HG03108 (cell line): Measurements from ENCODE around the gene GRN.
"Not testable (repeated sequence)": the region's sequence is repeated elsewhere in the genome, so short reads cannot be mapped to it uniquely, and the experiment has no call there.

Source experiments
- ATAC-seq: cut with Tn5 transposase; IDR thresholded peaks from one replicate; pipeline ENCODE4 v1.9.1; 2021; ENCODE audit warnings: moderate library complexity; ENCODE audit not compliant: unreplicated experiment

GRN gene

GRCh38 chr17:44345454-44346026 is 438 bp downstream of the GRN start:
- ATAC-seq = no peak

GRCh38 chr17:44346064-44346844 is 1.2 kb downstream of the GRN start:
- ATAC-seq = no peak

DNA sequence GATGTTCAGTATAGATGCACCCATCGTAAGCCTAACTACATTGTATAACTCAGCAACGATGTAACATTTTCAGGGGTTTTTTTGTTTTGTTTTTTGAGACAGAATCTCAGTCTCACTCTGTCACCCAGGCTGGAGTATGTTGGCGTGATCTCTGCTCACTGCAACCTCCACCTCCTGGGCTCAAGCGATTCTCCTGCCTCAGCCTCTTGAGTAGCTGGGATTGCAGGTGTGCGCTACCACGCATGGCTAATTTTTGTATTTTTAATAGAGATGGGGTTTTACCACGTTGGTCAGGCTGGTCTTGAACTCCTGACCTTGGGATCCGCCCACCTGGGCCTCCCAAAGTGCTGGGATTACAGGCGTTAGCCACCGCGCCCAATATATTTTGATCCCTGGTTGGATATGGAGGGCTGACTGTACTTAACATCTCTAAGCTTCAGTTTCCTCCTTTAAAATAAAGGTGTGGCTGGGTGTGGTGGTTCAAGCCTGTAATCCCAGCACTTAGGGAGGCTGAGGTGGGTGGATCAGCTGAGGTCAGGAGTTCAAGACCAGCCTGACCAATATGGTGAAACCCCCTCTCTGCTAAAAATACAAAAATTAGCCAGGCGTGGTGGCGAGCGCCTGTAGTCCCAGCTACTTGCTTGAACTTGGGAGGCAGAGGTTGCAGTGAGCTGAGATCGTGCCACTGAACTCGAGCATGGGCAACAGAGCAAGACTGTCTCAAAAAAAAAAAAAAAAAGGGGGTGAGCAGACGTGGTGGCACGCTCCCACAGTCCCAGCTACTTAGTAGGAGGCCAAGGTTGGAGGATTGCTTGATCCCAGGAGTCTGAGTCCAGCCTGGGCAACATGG is 2.3 kb downstream of the GRN start:
- not testable (repeated sequence) for ATAC-seq

GRCh38 chr17:44348234-44348987 is 3.3 kb downstream of the GRN start:
- peak; percentile 44 for ATAC-seq

DNA sequence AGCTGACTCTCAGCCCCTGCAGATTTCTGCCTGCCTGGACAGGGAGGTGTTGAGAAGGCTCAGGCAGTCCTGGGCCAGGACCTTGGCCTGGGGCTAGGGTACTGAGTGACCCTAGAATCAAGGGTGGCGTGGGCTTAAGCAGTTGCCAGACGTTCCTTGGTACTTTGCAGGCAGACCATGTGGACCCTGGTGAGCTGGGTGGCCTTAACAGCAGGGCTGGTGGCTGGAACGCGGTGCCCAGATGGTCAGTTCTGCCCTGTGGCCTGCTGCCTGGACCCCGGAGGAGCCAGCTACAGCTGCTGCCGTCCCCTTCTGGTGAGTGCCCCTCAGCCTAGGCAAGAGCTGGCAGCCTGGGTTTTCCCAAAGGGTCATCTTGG is 3.9 kb downstream of the GRN start:
- no peak for ATAC-seq

- ATAC-seq = no peak
These were observed 4.5 kb downstream of the GRN start for GRCh38 chr17:44349553-44350070.

- no peak for ATAC-seq
These were observed 5.7 kb downstream of the GRN start for GRCh38 chr17:44350733-44351226.

- ATAC-seq = no peak
These were observed 6.4 kb downstream of the GRN start for GRCh38 chr17:44351464-44351863.

DNA sequence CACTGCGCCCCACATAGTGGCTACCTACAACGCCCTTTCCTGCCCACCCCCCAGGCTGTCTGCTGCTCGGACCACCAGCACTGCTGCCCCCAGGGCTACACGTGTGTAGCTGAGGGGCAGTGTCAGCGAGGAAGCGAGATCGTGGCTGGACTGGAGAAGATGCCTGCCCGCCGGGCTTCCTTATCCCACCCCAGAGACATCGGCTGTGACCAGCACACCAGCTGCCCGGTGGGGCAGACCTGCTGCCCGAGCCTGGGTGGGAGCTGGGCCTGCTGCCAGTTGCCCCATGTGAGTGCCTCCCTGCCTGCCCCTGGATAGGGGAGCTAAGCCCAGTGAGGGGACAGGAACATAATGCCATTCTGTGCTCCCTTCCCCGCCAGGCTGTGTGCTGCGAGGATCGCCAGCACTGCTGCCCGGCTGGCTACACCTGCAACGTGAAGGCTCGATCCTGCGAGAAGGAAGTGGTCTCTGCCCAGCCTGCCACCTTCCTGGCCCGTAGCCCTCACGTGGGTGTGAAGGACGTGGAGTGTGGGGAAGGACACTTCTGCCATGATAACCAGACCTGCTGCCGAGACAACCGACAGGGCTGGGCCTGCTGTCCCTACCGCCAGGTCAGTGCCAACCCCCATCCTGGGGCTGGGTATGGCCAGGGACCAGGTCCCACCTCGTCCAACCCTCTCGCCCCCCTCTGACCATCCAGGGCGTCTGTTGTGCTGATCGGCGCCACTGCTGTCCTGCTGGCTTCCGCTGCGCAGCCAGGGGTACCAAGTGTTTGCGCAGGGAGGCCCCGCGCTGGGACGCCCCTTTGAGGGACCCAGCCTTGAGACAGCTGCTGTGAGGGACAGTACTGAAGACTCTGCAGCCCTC is 7.1 kb downstream of the GRN start:
- no peak for ATAC-seq

DNA sequence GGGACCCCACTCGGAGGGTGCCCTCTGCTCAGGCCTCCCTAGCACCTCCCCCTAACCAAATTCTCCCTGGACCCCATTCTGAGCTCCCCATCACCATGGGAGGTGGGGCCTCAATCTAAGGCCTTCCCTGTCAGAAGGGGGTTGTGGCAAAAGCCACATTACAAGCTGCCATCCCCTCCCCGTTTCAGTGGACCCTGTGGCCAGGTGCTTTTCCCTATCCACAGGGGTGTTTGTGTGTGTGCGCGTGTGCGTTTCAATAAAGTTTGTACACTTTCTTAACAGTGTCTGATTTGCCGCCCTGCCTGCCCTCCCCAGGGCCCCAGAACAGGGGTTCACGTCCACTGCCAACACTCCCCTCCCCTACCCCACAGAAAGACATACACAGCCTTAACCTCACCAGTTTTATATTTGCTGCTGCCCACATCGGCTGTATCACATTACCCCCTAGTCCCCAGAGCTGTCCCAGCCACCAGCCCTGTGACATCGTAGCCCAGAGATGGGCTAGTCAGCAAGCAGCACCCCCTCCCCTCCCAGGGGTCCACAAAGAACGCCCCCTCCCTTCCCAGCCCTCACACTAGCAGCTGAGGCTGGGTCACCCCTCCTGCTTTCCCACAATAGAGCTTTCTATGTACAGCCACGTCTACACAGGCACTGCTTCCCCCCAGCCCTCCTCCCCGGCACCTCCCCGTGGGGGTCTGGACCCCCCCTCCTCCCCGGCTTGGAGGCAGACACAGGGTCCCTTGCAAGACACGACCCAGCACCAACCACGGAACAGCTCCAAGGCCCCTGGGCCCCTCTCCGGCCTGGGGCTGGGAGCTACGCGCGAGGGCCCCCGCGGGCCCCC is 7.9 kb downstream of the GRN start:
- no peak for ATAC-seq

DNA sequence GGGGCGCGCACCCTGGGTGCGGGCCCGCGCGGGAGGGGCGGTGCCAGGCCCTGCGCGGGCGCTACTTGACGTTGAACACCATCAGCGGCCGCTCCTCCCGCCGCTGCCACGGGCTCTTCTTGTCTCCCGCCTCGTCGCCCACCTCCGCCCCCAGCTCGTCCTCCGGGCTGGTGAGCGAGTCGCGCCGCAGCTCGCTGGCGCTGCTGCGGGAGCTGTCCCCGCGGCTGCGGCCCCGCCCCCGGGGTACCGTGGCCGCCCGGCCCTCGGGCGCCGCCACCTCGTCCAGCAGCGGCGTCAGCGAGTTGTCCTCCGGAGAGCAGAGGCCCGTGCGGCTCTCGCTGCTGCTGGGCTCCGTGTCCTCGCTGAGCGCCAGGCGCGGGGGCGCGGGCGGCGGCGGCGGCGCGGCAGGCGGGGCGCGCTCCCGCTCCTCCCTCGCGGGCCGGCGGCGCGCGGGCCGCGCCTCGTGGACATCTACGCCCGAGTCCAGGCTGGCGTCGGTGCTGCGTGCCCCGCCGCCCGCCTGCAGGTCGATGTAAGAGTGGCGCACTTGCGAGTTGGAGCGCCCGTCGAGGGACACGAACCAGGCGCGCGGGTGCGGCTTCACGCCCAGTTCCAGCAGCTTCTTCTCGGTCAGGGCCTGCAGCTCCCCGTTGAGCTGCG is 8.7 kb downstream of the GRN start:
- no peak for ATAC-seq

- ATAC-seq = no peak
These were observed 9.8 kb downstream of the GRN start for GRCh38 chr17:44354582-44355561.

DNA sequence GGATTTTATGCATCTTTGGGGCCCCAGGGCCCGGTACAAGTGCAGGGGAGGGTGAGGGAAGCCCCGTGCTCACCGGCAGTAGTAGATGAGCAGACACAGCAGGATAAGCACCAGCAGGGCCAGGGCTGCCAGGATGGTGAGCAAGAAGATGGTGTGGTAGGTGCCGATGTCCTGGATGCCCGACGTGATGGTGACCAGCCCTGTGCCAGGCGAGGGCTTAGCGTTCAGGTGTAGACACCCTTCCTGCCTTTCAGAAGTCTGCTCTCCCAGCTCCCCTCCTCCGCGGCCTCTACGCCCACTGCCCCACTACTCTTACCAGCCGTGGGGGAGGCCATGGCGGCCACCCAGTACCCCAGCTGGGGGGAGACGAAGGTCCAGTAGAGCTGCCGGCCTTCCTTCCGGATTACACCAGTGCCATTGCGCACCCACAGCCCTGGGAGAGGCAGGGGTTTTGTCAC is 10.6 kb downstream of the GRN start:
- no peak for ATAC-seq

DNA sequence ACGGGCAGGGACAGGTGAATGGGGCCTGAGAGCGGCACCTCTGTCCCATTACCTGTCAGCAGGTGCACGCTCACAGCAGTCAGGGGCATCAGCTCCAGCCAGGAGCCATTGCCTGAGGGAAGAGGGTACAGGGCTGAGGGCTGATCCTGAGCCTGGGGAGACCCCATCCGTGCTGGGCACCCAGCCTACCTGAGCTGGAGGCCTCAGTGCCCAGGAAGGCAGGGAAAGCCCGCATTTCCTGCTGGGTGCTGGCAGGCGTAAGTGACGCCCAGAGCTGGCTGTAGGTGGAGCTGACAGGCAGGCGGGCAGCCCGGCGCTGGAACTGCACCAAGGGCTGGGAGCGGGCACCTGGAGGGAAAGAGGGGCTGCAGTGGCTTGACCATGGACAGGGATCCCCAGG is 11.1 kb downstream of the GRN start:
- ATAC-seq = no peak

DNA sequence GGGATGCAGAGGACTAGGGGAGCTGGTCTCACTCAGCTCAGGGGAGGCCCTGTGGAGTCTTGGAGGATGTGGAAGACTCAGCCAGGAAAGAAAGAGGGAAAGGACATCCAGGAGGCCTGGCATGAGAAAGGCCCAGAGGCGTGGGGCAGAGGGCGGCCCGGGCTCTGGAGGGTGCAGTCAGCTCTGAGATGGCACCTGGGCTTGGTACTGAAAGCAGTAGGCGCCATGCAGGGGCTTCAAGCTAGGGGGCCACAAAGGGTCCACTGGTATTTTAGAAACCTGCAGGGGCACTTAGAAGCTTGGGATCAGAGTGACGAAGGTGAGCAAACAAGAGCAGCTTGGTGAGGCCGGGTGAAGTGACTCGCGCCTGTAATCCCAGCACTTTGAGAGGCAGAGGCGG is 13.0 kb downstream of the GRN start:
- ATAC-seq = no peak

DNA sequence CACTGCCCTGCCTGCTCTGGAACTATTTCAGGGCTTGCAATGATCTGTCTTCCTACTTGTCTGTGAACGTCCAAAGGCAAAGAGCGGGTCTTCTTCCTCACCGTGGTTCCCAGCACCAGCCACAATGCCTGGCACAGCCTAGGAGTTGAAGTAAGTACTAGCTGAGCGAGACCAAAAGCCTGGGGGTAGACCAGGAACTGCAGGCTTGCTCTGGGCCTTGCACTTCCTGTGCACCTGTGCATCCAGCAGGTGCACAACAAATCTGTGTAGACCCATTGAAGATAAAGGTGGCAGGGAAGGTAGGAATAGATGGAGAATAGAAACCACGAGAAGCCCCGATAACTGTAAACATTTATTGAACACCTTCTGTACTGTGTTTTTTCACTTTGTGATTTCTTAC is 13.9 kb downstream of the GRN start:
- ATAC-seq = no peak

GRCh38 chr17:44359458-44360143 is 14.5 kb downstream of the GRN start:
- ATAC-seq = no peak
